ENCODE data around the gene SMYD3. TPM values are rescaled to one million over a fixed set of nuclear protein-coding genes. Genes with fewer than 3 reads are reported as not detected.

Gene SMYD3
- total RNA-seq, 1 donor from 2014 or later = 29.2 TPM

GRCh38 chr1:246530482-246530881 is 23.4 kb upstream of the SMYD3 start:
- no peak overlapping the region for H3K4me3 ChIP-seq (ENCODE audit: low read depth, low read length)

GRCh38 chr1:246528933-246529731 is 22.1 kb upstream of the SMYD3 start:
- Histone ChIP-seq H3K4me3 (ENCODE audit: low read depth, low read length) (no peak overlapping the region), H3K27me3 (ENCODE audit: control insufficient read depth, insufficient read depth, low read length) (no peaks in the 10 kb centered on the region), H3K36me3 (ENCODE audit: control insufficient read depth, insufficient read depth, low read length) (no peaks in the 10 kb centered on the region)
- TF ChIP-seq CTCF (IDR thresholded peaks at IDR 0.05; ENCODE audit: insufficient read depth, low read length, poor library complexity, severe bottlenecking) = no peak
- DNase-seq (ENCODE audit: low read depth) = no peak

More at GRCh38 chr1:246530482-246530881, 23.4 kb upstream of the SMYD3 start:
- DNase-seq (ENCODE audit: low read depth) = no peak
- Histone ChIP-seq H3K27me3 (ENCODE audit: control insufficient read depth, insufficient read depth, low read length) (no peaks in the 10 kb centered on the region), H3K36me3 (ENCODE audit: control insufficient read depth, insufficient read depth, low read length) (no peaks in the 10 kb centered on the region)
- TF ChIP-seq CTCF (IDR thresholded peaks at IDR 0.05; ENCODE audit: insufficient read depth, low read length, poor library complexity, severe bottlenecking) = no peak

- DNase-seq (ENCODE audit: low read depth) = no peak
- no peak overlapping the region for H3K4me3 ChIP-seq (ENCODE audit: low read depth, low read length)
- H3K36me3 ChIP-seq (ENCODE audit: control insufficient read depth, insufficient read depth, low read length) = no peaks in the 10 kb centered on the region
- TF ChIP-seq CTCF (IDR thresholded peaks at IDR 0.05; ENCODE audit: insufficient read depth, low read length, poor library complexity, severe bottlenecking) = no peak
- H3K27me3 ChIP-seq (ENCODE audit: control insufficient read depth, insufficient read depth, low read length) = no peaks in the 10 kb centered on the region
Observed at GRCh38 chr1:246527402-246528088, 20.5 kb upstream of the SMYD3 start.

GRCh38 chr1:246526915-246527314 is 19.8 kb upstream of the SMYD3 start:
- no peak for TF ChIP-seq CTCF (IDR thresholded peaks at IDR 0.05; ENCODE audit: insufficient read depth, low read length, poor library complexity, severe bottlenecking)
- DNase-seq (ENCODE audit: low read depth) = no peak
- Histone ChIP-seq H3K36me3 (ENCODE audit: control insufficient read depth, insufficient read depth, low read length) (no peaks in the 10 kb centered on the region), H3K4me3 (ENCODE audit: low read depth, low read length) (no peak overlapping the region), H3K27me3 (ENCODE audit: control insufficient read depth, insufficient read depth, low read length) (no peaks in the 10 kb centered on the region)

- no peak for DNase-seq (ENCODE audit: low read depth)
- TF ChIP-seq CTCF (IDR thresholded peaks at IDR 0.05; ENCODE audit: insufficient read depth, low read length, poor library complexity, severe bottlenecking) = no peak
- no peaks in the 10 kb centered on the region for H3K36me3 ChIP-seq (ENCODE audit: control insufficient read depth, insufficient read depth, low read length)
- H3K4me3 ChIP-seq (ENCODE audit: low read depth, low read length) = no peak overlapping the region
- no peaks in the 10 kb centered on the region for H3K27me3 ChIP-seq (ENCODE audit: control insufficient read depth, insufficient read depth, low read length)
Observed at GRCh38 chr1:246526380-246526779, 19.3 kb upstream of the SMYD3 start.

All from kidney epithelial cell (primary cell).